Measurements from ENCODE around the gene KDM2B. TPM values are rescaled to one million over a fixed set of nuclear protein-coding genes. Genes with fewer than 3 reads are reported as not detected.
"Not testable (repeated sequence)": the region's sequence is repeated elsewhere in the genome, so short reads cannot be mapped to it uniquely, and the experiment has no call there.

The KDM2B gene
- total RNA-seq, 1 experiment from 2014 or later: 73.4 TPM

- in situ Hi-C loops (cut with HindIII; ENCODE audit: low sequenced_read_pairs): loop anchor here (10.0 kb wide), 1 partner anchor 58 kb away; no protein-coding TSS in a partner anchor
- no peak for DNase-seq (ENCODE audit: low spot score)
Measured at GRCh38 chr12:121423253-121423652, 157.6 kb downstream of the KDM2B start.

GRCh38 chr12:121420109-121420508 lies 160.7 kb downstream of the KDM2B start:
- DNase-seq (ENCODE audit: low spot score): no peak
- in situ Hi-C loops (cut with HindIII; ENCODE audit: low sequenced_read_pairs): loop anchor here (10.0 kb wide), 1 partner anchor 55 kb away; no protein-coding TSS in a partner anchor

DNA sequence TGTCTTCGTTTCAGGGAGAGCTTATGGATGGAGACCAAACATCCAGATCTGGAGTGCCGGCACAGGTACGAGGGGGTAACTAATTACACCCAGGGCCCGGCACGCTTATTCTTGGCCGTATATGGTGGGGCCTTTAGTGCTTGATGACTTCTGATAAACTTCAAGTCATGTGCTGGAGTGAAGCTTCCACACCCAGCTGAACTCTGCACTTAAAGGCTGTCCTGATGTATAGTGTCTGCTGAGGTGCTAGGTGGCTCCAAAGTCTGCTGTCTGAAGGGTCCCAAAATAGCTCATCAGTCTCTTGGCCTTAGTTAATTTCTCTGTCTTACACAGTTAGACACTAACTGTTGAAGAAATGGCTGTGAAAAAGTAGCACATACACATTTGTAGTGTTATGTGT lies 163.0 kb downstream of the KDM2B start:
- DNase-seq (ENCODE audit: low spot score): no peak
- in situ Hi-C loops (cut with HindIII; ENCODE audit: low sequenced_read_pairs): no loop called here

DNA sequence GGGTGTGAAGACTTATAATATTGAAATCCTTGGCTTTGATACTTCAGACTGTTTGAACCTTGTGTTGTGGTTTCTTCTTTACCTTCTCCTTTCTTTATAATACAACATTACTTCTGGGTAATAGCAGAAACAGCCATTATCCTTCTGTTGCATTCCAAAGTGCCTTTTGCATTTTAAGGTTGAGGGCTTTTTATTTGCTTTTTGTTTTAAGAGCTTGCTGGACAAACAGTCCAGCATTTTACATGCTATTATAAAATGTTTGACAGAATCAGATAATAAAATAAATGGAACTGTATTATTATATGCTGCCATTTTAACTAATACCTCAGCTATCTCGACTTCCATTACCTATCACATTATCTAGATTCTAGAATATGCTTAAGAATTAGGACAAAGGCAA lies 166.9 kb downstream of the KDM2B start:
- no peak for DNase-seq (ENCODE audit: low spot score)

DNA sequence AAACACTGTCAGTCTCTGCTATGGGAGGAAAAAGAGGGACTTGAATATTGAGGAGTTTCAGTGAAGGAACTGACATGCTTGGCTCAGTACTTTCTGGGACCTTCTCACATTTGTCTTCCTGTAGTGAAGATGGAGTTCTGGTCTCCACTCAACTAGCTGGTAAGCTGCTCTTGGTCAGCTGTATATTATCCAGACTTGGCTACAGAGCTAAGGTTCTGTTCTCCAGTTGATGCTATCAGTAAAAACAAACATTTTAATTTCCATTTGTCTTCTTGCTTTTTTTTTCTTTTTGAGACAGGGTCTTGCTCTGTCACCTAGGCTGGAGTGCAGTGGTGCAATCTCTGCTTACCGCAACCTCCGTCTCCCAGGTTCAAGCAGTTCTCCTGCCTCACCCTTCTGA lies 175.6 kb downstream of the KDM2B start:
- in situ Hi-C loops (cut with HindIII; ENCODE audit: low sequenced_read_pairs): no loop called here
- DNase-seq (ENCODE audit: low spot score): no peak

More for the DNA sequence above, 166.9 kb downstream of the KDM2B start:
- in situ Hi-C loops (cut with HindIII; ENCODE audit: low sequenced_read_pairs): no loop called here

DNA sequence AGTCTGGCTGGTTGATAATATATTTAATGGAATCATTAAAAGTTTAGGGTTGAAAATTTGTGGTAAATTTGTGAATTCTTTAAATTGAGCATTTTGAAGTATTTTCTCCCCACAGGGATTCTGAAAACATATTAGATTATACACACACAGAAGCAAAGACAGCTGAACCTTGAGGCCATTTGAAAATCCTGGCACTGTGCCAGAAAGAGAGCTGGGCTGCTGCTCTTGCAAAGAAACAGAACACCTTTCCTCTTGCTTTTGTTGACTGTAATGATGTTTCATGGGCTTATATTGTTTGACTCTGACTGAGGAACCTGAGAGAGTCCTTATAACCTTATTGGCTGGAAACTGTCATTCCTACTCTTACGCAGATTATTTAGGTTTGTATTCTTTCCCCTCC lies 176.1 kb downstream of the KDM2B start:
- peak; percentile 40 for DNase-seq (ENCODE audit: low spot score)
- in situ Hi-C loops (cut with HindIII; ENCODE audit: low sequenced_read_pairs): no loop called here

DNA sequence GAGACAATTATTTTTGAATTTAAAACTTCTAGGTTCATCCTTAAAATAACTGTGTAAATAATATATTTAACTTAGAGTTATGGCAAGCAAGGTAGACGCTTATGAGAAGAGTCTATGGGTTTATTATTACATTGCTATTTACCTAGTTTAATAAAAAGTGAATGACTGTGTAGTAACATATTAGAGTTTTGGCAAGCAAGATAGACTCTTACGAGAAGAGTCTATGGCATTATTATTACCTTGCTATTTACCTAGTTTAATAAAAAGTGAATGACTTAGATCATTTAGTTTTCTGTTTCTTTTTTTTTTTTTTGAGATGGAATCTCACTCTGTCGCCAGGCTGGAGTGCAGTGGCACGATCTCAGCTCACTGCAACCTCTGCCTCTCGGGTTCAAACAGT lies 177.1 kb downstream of the KDM2B start:
- DNase-seq (ENCODE audit: low spot score): no peak
- in situ Hi-C loops (cut with HindIII; ENCODE audit: low sequenced_read_pairs): no loop called here

DNA sequence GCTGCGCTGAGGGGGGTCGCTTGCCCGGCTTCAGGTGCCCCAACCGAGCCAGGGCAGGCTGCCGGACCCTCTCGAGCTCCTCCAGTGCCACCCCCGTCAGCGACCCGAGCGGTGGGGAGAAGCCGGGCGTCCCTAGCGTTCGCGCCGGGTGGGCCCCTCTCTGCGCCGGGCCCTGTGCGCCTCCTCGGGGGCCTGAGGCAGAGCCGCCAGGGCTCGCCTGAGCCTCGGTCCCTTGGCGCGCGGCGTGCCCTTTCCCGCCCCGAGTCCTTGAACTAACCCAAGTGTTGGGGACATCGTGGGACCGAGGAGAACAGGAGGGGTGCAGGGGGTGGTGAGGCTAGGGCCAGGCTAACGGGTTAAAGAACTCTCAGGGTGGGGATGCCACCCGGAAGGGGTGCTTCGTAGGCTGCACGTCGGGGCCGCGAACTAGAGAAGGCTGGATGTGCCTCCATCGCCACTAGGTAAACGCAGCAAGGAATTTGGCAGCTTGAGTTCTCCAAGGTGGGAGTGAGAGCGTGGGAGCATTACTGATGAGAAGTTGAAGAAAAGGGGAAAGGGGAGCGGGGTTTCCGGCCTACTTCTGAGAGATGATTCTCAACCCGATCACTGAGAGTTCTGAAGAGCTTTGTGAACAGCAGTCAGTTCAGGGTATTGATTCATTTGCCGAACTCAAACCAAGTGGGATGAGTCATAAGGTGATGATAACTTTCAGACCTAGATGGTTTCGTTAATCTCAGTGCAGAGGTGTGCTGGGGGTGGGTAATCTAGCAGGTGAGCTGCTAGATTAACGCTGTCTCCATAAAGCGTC lies 180.3 kb downstream of the KDM2B start:
- in situ Hi-C loops (cut with HindIII; ENCODE audit: low sequenced_read_pairs): no loop called here
- DNase-seq (ENCODE audit: low spot score): peak; percentile 34

- in situ Hi-C loops (cut with HindIII; ENCODE audit: low sequenced_read_pairs): no loop called here
- DNase-seq (ENCODE audit: low spot score): peak; percentile 98
Measured at GRCh38 chr12:121399391-121400331, 181.2 kb downstream of the KDM2B start, which contains the start of gene RNF34. RNF34 (plus strand) TSS chr12:121400118; CDS start chr12:121400213, 95 bp downstream.

DNA sequence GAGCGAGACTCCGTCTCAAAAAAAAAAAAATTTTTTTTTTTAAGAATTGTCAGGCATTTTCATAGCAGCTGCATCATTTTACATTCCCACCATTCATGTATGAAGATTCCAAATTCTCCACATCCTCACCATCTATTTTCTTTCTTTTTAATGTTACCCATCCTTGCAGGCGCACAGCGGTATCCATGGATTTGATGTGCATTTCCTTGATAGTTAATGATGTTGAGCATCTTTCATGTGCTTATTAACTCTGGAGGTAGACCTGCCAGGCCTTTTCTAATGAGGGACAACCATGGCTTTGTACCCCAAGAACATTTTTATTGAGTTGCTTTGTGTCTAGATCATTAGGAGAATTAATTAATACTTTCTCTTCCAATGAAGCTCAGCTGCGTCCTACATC lies 182.5 kb downstream of the KDM2B start:
- in situ Hi-C loops (cut with HindIII; ENCODE audit: low sequenced_read_pairs): no loop called here
- DNase-seq (ENCODE audit: low spot score): no peak

GRCh38 chr12:121397521-121397920 lies 183.3 kb downstream of the KDM2B start:
- no peak for DNase-seq (ENCODE audit: low spot score)
- in situ Hi-C loops (cut with HindIII; ENCODE audit: low sequenced_read_pairs): no loop called here

- DNase-seq (ENCODE audit: low spot score): no peak
- in situ Hi-C loops (cut with HindIII; ENCODE audit: low sequenced_read_pairs): no loop called here
Measured at GRCh38 chr12:121392325-121392716, 188.5 kb downstream of the KDM2B start.

DNA sequence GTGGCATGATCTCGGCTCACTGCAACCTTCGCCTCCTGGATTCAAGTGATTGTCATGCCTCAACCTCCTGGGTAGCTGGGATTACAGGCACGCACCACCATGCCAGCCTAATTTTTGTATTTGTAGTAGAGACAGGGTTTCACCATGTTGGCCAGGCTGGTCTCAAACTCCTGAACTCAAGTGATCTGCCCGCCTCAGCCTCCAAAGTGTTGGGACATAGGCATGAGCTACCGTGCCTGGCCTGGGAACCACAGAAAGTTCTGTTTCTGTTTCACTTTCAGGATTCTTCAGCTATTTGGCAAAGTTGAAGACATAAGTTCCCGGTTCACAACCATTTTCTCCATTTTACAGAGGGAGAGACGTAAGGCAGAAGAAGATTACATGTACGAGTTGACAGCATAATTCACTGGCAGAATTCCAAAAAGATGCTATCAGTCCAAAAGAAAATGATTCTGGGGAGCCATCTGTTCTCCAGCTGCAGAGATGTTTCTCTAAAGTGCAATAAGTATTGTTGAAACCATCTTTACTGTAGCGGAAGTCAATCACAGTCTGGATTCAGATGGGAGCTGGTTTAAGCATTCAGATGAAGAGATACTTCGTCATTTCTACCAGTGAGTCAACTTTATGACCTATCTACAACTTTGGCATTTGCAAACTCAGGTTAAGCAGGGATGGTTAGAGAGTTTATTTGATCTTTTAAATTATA lies 189.1 kb downstream of the KDM2B start:
- no peak for DNase-seq (ENCODE audit: low spot score)
- in situ Hi-C loops (cut with HindIII; ENCODE audit: low sequenced_read_pairs): no loop called here

GRCh38 chr12:121390856-121391255 lies 190.0 kb downstream of the KDM2B start:
- in situ Hi-C loops (cut with HindIII; ENCODE audit: low sequenced_read_pairs): no loop called here
- DNase-seq (ENCODE audit: low spot score): no peak

DNA sequence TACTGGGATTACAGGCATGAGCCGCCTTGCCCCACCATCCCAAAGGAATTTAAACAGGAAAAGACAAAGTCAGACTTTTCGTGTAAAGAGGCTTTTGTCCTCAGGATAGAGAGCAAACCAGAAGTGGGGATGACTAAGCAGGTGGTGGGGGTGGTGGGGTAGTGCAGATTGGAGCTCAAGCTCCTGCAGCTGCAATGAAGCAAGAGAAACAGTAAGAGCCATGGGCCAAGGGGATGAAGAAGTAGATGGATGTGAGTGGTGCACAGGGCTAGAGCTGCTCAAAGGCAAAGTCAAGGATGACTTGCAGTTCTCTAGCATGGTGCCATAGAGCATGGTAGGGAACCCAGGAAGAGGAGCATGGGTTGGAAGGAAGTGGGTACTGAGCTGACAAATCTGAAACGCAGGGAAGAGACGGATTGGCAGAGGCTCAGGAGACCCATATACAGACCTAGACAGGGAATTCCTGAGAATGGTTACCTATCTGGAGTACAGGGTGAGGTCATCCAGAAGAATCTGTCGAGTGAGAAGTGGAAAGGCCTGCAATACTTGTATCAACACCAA lies 192.3 kb downstream of the KDM2B start:
- in situ Hi-C loops (cut with HindIII; ENCODE audit: low sequenced_read_pairs): no loop called here
- DNase-seq (ENCODE audit: low spot score): no peak

GRCh38 chr12:121384891-121385290 lies 195.9 kb downstream of the KDM2B start:
- in situ Hi-C loops (cut with HindIII; ENCODE audit: low sequenced_read_pairs); DNase-seq (ENCODE audit: low spot score): not testable (repeated sequence)

GRCh38 chr12:121383601-121384021 lies 197.2 kb downstream of the KDM2B start:
- in situ Hi-C loops (cut with HindIII; ENCODE audit: low sequenced_read_pairs): no loop called here
- no peak for DNase-seq (ENCODE audit: low spot score)

- in situ Hi-C loops (cut with HindIII; ENCODE audit: low sequenced_read_pairs): no loop called here
- DNase-seq (ENCODE audit: low spot score): no peak
Measured at GRCh38 chr12:121379945-121380344, 200.9 kb downstream of the KDM2B start.
